Inferior parietal cortex (tissue), 1 donor: ENCODE results near the gene UGT2B17.
A peak's percentile ranks its signal among the peaks of the same experiment; 100 is the strongest.
"Not testable (repeated sequence)": the region's sequence is repeated elsewhere in the genome, so short reads cannot be mapped to it uniquely, and the experiment has no call there.

Experiments
- DNase-seq: peaks from one replicate; pipeline ENCODE4 v3.0.0-alpha.2; 2016; ENCODE audit errors: extremely low spot score

Gene UGT2B17

DNA sequence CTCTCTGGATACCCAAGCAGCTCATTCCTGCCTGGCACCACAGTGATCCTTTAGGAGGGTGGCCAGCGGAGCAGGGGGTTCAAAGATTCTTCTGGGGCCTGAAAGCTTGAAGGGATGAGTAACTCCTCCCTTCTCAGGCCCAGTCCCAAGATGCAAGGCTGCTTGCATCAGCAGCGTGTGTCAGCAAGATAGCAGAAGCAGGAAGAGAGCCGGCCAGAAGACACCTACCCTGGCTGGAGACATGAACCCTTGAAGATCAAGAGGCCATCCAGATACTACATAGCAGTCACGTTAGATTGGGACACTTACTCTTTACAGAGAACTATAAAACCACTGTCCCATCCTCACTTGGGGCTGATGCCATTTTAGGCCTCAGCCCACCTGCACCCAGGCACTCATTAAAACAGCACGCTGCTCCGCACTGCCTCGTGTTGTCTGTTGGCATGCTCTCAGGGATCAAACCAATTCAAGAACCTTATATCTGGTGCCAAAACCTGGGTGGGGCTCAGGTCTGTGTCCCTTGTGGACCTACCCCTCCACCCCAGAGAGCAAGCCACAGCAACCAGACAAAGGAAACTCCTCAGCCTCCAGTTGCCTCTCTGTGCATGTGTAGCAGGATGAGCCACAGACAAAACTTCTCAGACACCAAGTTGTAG, 6.5 kb downstream of the UGT2B17 start:
- DNase-seq = no peak

DNA sequence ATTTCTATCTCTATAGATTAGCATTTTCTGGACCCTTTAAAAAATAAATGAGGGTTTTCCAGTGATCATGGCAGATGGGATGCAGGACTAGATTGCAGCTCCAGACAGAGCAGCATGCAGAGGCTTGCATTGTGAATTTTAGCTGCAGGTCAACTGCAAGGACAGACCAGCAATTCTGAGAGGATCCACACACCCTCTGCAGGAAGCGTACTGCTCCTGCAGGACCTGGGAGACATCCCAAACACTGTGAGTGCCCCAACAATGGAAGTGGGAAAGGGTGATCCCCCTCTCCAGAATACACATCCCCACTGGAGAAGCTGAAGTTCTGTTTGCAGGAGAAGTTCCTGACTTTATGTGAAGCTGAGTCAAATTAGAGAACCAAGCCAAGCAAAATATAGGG, 7.1 kb downstream of the UGT2B17 start:
- not testable (repeated sequence) for DNase-seq

DNA sequence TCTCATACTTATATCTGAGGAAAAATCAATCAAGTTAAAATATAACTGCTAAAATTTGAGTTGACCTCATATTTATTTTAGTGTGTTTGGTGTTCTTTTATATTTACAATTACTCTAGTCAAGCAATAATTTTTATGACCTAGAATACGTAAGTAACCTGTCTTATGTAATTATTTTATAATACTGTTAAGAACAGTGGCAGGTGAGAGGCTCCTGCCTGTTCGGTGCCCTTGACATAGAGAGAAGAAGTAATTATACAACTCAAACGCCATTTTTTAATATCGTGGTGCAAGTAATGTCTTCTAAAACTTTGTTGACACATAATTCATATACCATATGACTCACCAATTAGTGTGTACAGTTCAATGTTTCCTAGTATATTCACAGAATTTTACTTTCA, 7.6 kb downstream of the UGT2B17 start:
- not testable (repeated sequence) for DNase-seq

DNA sequence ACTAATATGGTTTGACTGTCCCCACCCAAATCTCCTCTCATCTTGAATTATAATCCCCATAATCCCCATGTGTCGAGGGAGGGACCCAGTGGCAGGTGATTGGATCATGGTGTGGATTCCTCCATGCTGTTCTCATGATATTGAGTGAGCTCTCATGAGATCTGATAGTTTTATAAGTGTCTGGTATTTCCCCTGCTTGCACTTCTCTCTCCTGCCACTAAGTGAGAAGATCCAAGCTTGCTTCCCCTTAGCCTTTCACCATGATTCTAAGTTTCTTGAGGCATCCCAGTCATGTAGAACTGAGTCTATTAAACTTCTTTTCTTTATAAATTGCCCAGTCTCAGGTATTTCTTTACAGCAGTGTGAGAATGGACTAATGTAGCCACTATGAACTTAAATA, 9.8 kb downstream of the UGT2B17 start:
- not testable (repeated sequence) for DNase-seq

DNA sequence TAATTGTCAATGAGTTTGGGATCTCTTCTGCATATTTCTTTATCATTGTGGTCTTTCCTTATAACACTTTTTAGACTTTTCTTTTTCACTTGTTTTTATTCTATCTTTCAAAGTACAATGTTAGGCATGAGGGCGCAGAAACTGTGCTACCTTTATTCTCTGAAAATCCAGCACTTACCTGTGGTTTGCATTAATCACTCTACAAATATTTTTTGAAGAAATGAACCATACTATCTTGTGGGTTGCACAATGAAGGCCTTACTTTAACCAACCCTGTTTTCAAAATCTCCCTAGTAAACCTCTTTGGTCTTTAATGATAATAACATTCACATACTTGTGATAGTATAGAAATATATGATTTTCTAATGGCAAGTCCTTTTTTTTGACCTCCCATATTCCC, 11.0 kb downstream of the UGT2B17 start:
- not testable (repeated sequence) for DNase-seq

DNA sequence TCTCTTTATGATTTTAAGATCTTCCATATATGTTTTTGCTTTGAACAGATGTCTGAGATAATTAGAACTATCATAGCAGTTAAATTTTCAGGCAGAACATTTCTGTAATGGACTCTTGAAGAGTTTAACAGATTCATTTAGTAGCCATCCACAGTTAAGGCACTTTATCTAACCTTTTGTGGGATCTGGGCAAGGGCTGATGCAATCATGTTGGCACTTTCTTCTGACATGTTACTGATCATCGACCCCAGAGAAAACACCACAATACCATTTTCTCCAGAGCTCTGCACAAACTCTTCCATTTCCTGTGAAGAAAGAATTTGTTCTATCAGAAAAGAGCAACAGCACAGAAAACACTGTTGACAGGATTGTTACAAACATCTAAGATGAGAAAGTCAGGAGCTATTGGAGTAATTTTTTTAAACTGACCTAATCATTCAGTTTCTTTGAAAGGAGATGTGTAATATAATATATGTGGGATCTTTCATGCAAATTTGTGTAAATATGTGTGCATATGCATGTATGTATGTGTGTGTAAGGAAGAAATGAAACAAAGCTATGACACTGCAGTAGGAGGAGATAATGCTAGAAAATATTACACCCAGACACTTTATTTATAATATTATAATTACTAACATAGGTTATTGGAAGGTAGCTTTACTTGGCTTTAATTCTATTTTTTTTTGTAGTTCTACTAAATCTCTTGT, 15.6 kb downstream of the UGT2B17 start:
- DNase-seq = not testable (repeated sequence)

DNA sequence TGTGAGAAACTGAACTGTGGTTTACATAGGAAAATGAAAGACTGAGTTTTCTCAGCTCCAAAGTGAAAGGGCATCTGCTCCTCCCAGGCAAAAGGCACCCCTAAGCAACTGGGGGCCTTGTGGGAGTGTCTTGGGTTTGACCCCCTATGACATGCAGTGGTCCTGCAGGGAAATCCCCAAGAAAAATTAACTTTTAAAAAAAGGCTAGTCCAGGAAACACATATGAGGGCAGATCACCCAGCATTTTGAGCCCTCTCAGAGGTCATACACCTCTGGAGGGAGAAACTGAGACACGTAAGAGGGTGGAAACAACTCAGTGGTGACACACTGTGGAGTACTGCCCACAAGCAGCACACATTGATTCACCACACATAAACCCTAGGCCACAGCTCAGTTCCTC, 22.3 kb downstream of the UGT2B17 start:
- DNase-seq = not testable (repeated sequence)

GRCh38 chr4:68552818-68553811, 23.0 kb downstream of the UGT2B17 start:
- DNase-seq = not testable (repeated sequence)

DNA sequence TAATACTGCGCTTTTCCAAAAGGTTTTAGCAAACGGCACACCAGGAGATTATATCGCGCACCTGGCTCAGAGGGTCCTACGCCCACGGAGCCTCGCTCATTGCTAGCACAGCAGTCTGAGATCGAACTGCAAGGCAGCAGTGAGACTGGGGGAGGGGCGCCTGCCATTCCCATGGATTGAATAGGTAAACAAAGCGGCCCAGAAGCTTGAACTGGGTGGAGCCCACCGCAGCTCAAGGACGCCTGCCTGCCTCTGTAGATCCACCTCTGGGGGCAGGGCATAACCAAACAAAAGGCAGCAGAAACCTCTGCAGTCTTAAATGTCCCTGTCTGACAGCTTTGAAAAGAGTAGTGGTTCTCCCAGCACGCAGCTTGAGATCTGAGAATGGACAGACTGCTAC, 33.4 kb downstream of the UGT2B17 start:
- DNase-seq = not testable (repeated sequence)

- DNase-seq = no peak
Measured at GRCh38 chr4:68536375-68536774, 39.7 kb downstream of the UGT2B17 start.

GRCh38 chr4:68535974-68536373, 40.1 kb downstream of the UGT2B17 start:
- DNase-seq = no peak

GRCh38 chr4:68522232-68522631, 53.9 kb downstream of the UGT2B17 start:
- DNase-seq = not testable (repeated sequence)

DNA sequence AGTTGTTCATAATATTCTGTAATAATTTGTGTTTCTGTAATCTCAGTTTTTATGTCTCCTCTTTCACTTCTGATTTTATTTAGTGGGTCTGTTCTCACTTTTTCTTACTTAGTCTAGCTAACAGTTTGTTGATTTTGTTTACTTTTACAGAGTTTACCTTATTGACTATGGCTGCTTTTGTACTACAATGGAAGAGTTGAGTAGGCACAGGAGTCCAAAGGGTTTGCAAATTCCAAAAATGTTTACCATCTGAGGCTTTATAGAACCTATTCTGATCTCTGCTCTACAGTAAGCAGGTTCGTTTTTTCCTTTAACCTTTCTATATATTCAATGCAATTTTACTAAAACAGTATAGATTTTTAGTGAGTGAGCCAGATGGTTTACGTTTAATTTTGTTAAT, 55.1 kb downstream of the UGT2B17 start:
- DNase-seq = no peak

DNA sequence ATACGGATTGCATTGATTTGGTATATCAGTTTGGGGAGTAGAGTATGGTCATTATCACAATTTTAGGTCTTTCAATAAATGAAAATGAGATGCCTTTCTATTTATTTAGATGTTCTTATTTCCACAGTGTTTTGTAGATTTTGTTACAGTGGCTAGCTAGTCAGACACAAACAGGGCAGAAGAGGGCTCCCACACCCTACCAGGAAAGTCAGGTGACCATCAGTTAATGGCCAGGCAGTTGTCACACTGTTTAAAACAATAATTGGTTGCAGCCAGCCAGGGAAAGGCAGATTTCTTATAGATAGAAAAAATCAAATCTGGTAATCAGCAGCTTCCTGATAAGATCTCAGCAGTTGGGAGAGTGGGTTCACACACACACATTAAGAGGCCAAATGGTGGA, 57.2 kb downstream of the UGT2B17 start:
- DNase-seq = no peak

DNA sequence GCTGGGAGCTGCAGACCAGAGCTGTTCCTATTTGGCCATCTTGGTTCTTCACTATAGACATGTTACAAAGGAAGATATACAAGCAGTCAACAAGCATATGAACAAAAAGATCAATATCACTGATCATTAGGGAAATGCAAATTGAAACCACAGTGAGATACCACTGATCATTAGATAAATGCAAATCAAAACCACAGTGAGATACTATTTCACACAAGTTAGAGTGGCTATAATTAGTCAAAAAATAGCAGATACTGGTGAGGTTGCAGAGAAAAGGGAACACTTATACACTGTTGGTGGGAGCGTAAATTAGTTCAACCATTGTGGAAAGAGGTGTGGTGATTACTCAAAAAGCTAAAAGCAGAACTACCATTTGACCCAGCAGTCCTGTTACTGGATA, 70.7 kb downstream of the UGT2B17 start:
- DNase-seq = not testable (repeated sequence)

- DNase-seq = not testable (repeated sequence)
Measured at GRCh38 chr4:68504836-68505235, 71.3 kb downstream of the UGT2B17 start.

DNA sequence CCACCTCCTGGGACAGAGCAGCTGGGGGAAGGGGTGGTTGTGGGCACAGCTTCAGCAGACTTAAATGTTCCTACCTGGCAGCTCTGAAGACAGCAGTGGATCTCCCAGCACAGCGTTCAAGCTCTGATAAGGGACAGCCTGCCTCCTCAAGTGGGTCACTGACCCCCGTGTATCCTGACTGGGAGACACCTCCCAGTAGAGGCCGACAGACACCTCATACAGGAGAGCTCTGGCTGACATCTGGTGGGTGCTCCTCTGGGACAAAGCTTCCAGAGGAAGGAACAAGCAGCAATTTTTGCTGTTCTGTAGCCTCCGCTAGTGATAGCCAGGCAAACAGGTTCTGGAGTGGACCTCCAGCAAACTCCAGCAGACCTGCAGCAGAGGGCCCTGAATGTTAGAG, 72.7 kb downstream of the UGT2B17 start:
- not testable (repeated sequence) for DNase-seq

DNA sequence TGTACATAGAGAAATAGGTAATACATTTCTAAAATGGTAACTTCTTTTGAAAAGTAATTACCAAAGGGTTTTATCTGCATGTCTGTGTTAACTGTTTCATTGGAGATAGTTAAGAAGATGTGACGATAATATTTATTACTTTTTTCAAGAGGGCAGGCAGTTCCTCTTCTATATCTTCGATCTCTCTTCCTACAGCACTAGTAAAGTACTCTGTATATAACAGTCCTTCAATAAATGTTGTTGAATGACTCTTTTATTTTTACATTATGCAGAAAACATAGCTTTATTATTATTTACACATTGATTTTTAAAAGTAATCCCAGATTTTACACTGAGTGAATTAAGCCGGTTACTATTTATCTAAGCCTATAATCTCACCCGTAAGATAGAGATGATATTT, 77.1 kb downstream of the UGT2B17 start:
- no peak for DNase-seq

GRCh38 chr4:68498413-68499007, 77.6 kb downstream of the UGT2B17 start:
- peak; percentile 78 for DNase-seq

DNA sequence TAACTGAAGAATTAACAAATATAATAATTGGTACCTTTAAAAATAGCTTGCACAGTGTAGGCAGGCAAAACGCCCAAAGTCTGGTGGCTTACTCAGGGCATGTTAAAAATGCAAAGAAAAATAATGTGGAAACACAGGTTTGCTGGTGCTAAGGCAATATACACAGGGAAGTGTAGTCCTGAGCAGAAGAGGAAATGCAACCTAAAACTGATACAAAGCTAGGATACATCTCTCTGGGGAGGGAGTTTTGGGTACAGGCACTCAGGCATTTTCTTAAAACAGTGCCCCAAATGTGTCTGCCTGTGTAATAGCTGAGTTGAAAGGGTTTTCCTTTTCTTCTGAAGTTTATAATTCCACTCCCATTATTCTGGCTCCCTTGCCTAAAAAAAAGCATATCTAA, 81.4 kb downstream of the UGT2B17 start:
- no peak for DNase-seq

DNA sequence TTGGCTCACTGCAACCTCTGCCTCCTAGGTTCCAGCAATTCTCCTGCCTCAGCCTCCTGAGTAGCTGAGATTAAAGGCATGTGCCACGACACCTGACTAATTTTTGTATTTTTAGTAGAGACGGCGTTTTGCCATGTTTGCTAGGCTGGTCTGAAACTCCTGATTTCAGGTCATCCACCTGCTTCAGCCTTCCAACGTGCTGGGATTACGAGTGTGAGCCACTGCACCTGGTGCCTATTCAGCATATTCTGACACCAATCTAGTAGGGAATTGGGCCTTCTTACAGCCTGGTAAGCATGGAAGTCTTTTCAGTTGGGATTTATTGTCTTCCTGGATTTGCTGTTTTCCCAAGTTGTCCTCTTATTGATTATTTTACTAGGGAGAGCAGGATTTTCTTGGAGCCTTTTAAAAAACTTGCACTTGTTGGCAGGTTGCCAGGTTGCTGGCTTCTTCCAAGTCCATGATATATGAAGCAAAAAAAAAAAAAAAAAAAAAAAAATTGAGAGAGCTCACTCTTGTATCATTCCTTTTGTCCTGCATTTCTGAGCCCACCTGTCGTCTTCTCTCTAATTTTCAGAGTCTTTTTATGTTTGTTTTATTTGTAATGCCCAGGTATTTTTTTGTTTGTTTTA, 85.2 kb downstream of the UGT2B17 start:
- no peak for DNase-seq
